TTC549 (cell line): Measurements from ENCODE around the gene DPYD.

ENCODE experiments used
- FAIRE-seq: peaks from 2 replicates; lab custom pipeline; 2012; peaks lifted over from hg19 to GRCh38; lab: Jason Lieb, UNC

DPYD gene

DNA sequence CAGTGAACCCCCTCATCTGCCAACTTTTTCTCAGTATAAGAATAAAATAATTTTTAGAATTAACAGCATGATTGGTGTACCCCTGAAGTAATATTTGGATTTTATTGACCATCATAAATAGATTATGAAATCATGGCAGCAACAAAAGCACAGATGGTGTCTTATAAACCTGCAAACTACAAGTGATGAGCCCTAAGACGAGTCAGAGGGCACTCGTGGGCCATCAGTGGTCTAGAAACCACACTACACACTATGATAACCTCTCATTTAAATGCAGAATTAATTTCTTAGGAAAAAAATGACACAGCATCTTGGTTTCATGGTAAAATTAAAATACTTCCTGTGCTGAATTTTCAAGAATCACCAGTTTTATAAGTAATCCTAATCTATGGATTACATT lies 886.9 kb downstream of the DPYD start:
- no peak for FAIRE-seq
